GM21390 (cell line): ENCODE results near the gene RPTOR.

Experiments used
- ATAC-seq: cut with Tn5 transposase; IDR thresholded peaks from one replicate; pipeline ENCODE4 v1.9.1; 2021; ENCODE audit not compliant: unreplicated experiment

The RPTOR gene

DNA sequence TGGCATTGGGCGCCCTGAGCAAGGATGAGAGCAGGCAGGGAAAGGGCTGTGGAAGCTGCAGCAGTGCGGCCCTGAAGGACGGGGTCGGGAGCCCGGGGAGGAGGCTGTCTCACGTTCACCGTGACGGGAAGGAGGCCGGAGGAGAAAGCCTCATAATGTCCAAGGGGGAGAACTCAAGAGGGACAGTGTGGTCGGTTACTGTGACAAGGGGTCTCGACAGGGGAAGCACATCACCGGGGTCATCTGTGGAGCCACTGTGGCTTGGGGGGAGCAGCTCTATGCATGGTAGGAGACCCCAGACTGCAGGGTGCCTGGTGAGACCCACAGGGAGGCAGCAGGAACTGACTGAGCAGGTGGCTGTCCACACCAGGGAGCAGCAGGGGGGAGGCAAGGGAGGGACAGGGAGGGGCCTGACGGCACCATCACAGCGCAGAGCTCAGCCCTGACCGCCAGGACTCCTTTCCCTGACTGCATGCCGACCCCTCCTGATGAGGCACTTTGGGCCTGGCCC is 292.4 kb downstream of the RPTOR start:
- no peak for ATAC-seq

DNA sequence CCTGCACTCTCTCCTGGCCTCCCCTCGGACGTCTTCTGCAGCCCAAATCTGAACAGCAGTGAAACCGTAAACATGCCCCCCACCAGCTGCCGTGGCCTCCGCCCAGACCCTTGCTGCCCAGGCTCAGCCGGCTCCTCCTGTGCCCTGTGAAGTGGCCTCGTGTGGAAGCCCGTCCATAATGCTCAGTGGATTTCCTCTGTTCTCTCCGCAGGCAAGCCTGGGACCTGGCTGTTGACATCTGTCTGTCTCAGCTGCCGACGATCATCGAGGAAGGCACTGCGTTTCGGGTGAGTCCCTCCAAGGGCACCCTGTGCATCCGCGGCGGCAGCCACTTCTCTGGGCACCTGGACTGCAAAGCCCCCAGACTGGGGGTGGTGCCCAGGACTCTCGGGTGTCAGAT is 293.1 kb downstream of the RPTOR start:
- no peak for ATAC-seq

DNA sequence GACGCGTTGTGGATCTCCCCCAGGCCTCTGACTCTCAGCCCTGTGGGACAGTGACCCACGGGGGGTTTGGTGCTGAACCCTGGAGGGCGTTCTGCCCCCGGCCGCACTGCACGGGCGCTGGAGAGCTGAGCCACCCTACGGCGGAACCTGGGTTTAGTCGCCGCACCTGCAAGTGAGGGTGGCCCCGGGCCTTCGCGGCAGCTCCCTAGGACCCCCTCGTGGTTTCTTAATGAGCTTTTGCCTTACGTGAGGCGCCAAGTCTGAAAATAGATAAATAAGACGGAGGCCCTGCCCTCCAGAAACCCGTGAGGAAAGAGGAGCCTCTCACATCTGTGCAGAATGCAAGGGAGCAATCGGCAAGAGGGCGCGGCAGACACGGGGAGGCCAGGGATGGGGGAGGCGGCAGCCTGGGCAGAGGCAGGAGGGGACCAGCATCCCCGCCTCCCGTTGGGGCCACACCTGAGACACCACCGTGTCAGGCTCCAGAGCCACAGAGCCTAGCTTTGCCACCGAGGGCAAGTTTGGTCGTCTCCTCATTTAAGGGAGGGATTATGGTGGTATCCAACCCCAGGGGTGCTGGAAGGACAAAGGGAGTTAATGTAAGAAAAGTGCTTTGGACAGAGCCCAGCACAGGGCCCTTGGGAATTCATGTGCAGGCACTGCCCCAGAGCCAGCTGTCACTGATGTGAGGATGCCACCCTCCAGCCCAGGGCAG is 293.8 kb downstream of the RPTOR start:
- ATAC-seq, result no peak

DNA sequence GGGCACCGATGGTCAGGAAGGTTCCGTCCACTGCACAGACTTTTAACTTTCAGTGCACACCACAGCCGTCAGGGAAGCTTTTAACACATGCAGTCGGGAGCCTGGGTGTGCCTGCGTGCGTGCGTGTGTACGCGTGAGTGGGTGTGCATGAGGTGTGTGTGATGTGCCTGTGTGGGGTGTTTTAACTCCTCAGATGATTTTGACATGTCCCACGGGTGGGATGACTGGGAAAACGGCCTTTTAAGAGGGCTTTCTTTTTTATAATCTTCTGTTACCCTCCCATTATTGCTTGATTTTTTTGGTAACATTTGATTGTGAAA is 294.3 kb downstream of the RPTOR start:
- ATAC-seq, result no peak

DNA sequence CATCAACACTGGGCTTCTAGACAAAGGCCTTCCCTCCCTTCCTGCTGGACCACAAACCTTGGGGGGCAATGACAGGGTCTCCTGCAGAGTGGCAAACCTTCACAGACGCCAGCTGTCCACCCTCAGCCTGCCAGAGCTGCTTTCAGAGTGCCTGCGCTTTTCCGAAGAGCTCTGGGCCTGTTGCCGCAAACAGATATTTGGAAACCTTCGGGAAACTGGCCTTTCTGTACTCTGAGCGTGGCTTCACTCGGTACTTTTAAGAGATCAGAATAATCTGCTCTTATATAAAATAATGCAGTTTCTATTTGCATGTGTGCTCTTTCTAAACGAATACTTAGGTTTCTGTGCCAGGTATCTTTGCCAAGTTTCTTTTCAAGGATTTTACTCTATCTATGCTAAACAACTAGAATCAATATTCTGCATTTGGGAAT is 294.9 kb downstream of the RPTOR start:
- ATAC-seq, result no peak

DNA sequence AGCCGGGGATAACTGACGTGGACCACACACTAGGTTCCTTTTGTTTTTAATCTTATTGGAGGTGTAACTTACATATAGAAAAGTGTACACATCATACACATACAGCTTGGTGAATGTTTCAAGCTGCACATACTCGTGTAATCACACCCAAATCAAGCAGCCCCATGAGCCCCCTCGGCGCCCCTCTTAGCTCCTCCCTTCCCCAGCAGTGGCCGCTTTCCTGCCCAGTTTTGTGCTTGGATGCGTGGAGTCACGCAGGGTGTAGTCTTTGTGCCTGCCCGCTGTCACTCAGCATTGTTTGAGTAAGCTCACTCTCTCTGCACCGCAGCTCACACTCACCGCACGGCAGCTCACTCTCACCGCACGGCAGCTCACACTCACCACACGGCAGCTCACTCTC is 295.3 kb downstream of the RPTOR start:
- ATAC-seq, result no peak

DNA sequence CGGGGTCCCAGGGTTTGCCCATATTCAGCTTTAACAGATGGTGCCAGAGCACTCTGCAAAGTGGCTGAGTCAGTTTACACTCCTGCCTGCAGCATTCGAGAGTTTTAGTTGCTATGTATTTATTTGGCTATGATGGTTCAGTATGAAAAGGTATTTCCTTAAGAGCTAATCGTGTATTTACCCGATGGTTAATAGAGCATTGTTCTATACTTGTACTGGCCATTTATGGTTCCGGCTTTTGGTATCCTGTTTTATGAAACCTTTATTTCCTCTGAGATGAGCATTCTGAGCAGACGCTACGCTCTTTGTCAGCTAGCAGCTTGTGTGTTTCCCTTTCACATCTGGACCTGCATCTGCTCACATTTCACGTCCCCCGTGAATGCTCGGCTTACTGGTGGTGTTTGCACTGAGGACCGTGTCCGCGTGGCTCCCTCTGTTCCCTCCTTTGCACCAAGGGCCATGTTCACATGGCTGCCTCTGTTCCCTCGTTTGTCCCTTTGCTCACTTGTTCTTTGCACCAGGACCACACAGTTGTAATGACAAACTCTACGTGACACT is 297.9 kb downstream of the RPTOR start:
- no peak for ATAC-seq

DNA sequence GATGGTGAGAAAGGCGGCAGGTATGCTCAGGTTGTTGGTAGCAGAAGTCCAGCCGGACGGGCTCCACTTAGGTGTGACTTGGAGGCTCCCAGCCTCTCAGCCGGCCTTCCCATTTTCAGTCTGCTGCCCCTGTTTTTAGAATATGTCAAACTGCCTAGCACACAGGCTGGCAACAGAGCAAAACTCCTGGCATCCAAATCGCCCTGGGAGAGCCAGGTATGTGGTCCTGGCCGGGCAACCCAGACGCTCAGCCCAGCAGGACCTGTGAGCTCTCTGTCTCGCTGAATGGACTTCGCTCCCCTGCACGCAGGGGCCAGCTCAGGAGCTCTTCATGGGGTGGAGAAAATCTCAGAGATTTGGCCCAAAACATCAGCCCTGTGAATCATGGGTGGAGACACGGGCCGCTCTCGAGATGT is 299.1 kb downstream of the RPTOR start:
- ATAC-seq, result no peak

DNA sequence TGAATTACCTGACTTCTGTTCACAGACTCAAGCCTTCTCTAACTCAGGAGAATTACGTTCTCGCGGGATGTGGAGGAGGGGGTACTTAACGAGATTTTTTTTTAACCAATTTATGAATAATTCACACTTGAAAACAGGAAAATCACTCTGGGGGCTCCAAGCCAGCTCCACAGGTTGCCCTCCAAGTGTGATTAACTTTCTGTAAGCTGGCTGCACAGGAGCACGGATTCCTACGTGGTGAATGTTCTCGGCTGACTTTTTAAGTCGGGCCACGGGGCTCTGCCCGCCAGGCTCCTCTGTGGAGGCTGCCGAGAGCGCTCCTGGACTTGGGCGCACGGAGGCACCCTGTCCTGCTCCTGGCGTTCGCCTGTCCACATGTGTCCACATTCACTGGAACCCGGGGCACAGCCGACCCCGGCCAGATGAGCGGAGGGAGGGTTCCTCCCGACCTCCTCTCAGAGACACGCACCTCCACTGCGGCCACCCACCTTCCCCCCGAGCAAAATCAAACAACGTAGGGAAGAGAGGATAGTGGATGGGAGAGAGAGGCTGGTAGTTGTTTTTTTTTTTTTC is 299.9 kb downstream of the RPTOR start:
- ATAC-seq, result no peak

DNA sequence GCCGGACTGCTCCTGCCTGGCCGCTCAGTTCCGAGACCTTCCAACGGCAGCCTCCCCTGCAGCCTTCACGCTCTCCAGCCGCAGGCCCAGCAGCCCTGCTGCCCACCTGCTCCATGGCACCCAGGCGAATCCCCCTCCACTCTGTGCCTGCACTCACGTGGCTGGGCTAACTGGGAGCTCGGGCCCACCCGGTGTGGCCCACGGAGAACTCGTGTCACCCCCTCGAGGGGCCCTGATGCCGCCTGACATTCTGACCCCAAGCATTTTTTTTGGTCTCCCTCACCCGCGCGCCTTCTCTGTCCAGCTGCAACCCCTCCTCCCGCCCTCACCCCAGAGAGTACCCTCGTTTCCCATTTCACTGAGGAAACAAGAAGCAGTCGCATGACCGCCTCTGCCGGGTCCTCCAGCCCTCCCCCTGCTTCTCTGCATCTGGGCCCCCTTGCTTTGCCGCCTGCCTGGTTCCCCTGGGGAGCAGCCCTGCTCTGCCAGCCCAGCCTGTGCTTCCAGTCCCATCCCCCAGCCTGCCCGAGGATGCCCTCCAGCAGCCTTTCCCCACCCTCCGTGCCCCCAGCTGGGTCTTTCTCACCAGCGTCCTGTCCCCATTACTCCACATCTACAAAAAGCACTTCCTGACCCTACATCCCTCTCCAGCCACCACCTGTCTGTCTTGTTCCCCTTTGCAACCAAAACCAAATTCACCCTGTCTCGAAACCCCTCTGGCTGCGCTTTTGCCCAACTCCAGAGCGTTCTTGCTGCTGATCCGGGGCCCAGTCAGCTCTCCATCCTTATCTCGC is 300.6 kb downstream of the RPTOR start:
- no peak for ATAC-seq

DNA sequence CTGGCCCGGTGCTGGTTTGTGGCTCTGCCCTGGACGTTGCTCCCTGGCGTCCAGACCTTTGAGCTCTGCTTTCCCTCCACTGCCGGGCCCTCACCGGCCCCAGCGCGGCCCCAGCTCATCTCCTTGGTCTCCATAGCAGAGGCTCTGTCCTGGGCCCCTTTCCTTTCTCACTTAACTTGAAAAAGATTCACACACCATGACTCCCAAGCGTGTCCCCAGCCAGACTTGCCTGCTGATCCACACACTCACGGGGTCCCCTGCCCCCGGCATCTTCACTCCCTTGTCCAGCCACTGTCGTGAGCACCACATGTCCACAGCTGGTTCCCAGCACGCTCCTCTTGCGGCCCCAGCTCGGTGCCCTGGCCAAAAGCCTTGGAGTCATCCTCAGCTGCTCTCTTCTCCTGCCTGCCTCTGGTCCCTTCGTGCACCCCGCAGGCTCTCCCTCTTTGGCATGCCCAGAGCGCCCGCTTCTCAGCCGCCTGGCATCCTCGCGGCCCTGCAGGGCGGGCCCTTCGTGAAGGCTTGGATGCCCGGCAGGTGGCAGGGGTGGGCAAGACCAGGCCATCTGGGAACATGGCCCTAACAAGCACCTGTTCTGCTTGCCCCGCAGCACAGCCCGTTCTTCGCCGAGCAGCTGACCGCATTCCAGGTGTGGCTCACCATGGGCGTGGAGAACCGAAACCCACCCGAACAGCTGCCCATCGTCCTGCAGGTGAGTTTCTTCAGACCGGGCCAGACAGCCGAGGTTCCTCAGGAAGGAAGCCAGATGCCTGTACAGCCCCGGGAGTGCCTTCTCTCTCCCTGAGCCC is 301.4 kb downstream of the RPTOR start:
- ATAC-seq, result no peak

DNA sequence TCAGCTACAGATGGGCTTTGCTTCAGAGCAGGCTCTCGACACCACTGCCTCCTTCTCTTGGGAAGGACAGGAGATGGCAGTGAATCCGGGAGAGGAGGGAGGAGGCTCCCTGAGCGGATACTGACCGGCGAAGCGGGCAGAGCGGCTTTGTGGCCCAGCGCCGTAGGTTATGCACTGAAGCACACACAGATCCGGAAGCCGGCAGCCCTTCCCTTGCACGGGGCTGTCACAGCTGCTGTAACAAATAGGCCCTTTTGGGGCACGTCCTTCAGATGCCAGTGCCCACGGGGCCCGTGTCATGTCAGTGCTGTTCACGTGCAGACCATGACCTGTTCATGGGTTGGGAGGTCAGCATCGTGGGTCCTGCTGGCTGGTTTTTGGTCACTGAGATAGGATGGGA is 302.3 kb downstream of the RPTOR start:
- ATAC-seq, result no peak

DNA sequence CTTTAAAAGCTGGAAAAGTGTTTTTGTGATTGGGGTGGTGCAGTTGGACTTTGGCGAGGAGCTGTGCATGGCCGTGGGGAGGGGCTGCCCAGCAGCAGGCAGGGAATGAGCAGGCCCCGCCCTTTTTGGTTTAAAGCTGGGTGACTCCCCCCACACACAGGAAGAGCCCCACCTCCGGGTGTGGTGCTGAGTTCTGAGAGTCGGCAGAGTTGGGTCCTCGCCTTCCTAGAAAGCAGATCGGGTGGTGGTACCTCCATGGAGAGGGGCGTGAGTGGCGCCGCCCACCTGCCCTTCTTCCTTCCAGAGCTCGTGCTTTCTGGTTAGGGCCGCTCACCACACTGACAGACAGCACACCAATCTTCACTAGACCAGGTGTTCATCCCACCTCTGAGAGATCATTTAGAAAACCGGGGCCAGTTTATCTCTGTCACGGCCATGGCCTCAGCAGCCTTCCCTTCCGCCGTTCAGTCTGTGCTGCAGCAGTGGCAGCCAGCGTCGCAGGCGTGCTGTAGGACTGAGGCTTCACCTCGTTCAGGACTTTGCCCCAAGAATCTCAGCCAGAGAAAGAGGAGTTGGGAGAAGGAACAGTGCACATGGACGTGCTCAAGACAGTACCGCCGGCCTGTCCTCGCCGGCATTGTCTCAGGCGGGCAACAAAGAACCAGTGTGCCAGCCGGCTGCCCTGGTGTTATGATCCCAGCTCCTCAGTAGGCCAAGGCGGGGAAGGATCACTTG is 303.0 kb downstream of the RPTOR start:
- ATAC-seq, result no peak

DNA sequence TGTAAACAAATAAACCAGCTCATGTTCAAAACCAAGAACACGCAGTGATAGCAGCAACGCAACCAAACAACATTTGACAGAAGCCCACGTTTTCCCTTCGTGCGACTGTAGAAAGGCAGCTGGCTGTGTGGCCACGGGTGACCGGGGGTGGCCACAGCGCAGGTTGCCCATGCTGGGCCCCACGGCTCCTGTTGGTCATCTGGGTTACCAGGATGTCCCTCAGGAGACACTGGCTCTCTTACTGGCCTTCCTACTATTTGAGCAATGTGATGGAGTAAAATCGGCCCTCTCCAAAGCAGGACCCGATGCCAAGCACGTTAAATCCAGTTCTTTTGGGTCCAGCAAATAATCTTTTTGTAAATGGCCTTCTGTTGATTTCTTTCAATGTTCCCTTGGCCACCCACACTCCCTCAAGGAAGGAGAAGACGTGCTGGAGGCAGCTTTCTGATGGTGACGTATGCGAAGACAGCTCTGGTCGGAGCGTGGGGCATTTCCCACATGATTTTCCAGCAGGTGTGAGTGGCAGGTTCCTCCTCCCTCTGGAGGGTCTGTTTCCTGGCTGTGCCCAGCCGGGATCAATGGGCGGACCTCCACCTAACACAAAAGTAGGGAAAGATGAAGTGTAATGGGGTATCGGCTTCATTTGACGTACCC is 303.9 kb downstream of the RPTOR start:
- no peak for ATAC-seq

DNA sequence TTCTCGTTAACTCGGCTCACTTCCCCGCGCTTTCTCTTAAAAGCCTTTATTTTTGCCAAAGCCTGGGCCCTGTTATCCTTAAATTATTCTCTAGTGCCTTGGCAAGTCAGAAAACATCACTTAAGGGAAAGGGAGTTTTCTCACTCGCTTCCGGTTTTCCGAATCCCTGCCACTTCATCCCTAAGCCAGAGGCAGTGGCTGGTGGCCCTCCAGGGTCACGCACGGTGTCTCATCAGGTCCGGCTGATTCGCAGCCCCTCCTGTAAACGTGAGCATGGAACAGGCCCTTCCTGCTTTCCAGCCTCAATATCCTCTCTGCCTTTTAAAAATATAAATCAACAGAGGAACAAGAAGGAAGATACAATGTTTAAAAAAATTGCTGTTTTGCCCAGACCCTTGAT is 304.5 kb downstream of the RPTOR start:
- no peak for ATAC-seq

DNA sequence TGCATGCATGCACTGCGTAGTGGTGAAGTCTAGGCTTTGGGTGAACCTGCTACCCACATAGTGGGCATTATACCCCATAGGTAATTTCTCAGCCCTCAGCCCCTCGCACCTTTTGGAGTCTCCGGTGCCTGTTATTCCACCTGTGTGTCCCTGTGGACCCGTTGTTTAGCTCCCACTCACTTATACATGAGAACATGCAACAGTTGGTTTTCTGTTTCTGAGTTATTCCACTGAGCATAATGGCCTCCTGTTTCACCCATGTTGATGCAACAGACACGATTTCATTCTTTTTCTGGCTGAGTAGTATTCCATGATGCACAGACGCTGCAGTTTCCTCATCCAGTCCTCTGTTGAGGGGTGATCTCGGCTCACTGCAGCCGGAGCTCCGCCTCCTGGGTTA is 305.5 kb downstream of the RPTOR start:
- no peak for ATAC-seq

DNA sequence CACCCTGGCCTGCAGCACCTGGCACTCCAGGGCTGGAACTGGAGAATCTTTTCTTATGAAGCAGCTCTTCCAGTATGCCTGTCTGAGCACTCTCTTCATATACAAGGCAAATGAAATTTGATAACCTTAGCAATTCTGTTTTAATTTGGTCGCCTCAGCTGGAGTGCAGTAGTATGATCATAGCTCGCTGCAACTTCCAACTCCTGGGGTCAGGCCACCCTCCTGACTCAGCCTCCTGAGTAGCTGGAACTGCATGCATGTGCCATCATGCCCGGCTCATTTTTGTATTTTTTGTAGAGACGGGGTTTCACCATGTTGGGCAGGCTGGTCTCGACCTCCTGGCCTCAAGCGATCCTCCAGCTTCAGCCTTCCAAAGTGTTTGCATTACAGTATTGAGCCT is 306.2 kb downstream of the RPTOR start:
- no peak for ATAC-seq

DNA sequence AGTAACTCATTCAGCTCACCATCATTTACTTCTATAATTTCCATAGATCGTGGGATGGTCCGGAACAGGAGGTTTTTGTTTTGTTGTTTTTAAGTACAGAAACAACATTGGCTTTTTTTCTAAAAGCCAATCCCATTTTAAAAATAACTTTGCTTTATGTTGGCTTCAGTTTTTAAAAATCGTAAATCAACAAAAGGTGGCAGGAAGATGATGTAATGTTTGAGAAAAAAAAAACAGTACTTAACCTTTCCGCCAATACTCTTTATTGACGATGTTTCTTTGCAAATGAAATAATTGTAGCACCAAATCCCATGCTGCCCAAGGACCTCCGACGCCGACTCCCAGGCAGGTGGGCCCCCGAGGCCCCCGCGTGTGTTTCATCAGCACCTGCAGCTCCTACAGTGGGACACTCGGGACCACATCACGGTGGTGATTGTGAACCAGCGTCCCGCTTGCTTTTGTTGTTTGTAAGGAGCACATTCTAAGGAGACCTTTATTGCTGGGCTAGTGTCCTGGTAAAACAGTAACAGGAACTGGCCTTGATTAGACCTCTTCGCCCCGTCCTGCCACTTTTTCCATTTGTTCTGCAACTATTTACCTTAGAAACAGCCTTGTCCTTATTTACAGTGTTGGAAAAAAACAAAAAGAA is 306.8 kb downstream of the RPTOR start:
- ATAC-seq, result no peak

DNA sequence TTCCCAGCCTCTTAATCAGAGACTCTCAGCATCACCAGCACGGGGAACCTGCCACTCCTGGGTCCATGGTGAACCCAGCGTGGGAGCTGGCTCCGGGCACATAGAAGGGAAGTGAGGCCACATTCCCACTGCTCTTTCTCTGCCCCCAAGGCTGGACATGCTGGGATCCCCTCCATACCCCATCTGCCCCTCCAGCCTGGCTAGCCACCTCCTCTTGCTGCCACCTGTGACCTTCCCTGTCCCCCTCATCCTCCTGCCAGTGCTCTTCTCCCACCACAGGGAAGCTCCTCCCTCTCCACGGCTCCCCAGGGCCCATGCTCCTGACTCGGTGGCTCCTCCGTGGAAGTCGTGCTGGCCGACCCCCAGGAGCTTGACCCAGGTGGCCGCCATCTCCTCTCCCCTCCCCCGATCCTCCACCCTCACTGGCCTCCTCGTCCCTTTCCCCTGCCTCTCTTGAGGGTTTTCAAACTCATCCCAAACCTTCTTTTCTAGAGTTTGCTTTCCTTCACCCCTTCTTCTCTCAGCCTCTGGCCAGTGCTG is 307.9 kb downstream of the RPTOR start:
- ATAC-seq, result no peak
